ENCODE data around the gene PLLP.
A peak's percentile ranks its signal among the peaks of the same experiment; 100 is the strongest.

The PLLP gene

DNA sequence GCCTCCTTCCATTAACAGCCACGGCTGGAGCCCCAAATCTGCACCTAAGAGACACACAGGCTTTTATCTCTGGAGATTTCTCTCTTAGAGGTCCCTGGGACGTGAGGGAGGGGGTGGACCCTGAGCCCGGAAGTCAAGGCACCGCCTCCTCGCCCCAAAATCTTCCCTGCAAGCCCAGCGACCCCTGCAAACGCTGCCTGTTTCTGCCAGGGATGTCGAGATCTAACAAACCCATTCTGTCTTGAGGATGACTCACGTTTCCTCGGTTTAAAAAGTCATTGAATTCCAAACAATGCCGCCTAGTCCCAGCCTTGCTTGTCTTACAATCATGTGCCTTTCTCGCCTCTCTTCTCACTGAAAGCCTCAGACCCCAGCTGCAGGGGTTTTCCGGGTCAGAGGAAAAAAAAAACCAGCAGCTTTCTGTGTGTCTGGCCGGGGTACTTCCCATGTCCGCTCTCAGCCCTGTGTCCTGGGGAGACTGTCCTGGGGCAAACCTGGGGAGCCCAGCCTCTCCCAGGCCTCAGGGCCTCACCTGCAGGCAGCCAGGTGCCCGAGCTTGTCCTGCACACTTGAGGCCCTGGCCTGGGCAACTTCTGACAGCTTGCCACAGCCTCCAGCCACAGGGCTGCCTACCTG is 24.1 kb downstream of the PLLP start:
- H3K4me3 ChIP-seq (ENCODE audit: low read depth, low read length) = peak overlapping the region; percentile 26
- peak overlapping the region; percentile 47 for H3K27ac ChIP-seq
- TF ChIP-seq, protein P1, sequence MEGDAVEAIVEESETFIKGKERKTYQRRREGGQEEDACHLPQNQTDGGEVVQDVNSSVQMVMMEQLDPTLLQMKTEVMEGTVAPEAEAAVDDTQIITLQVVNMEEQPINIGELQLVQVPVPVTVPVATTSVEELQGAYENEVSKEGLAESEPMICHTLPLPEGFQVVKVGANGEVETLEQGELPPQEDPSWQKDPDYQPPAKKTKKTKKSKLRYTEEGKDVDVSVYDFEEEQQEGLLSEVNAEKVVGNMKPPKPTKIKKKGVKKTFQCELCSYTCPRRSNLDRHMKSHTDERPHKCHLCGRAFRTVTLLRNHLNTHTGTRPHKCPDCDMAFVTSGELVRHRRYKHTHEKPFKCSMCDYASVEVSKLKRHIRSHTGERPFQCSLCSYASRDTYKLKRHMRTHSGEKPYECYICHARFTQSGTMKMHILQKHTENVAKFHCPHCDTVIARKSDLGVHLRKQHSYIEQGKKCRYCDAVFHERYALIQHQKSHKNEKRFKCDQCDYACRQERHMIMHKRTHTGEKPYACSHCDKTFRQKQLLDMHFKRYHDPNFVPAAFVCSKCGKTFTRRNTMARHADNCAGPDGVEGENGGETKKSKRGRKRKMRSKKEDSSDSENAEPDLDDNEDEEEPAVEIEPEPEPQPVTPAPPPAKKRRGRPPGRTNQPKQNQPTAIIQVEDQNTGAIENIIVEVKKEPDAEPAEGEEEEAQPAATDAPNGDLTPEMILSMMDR (IDR thresholded peaks at IDR 0.05; ENCODE audit: low read depth, low read length, missing control alignments) = no peak
- in situ Hi-C loops (cut with HindIII; ENCODE audit: low pct_ligation_motif_present, low sequenced_read_pairs) = no loop called here
- no peaks in the 10 kb centered on the region for H3K36me3 ChIP-seq (replicated peaks)
- DNase-seq = peak; percentile 66
- no peaks in the 10 kb centered on the region for H3K27me3 ChIP-seq (replicated peaks)

DNA sequence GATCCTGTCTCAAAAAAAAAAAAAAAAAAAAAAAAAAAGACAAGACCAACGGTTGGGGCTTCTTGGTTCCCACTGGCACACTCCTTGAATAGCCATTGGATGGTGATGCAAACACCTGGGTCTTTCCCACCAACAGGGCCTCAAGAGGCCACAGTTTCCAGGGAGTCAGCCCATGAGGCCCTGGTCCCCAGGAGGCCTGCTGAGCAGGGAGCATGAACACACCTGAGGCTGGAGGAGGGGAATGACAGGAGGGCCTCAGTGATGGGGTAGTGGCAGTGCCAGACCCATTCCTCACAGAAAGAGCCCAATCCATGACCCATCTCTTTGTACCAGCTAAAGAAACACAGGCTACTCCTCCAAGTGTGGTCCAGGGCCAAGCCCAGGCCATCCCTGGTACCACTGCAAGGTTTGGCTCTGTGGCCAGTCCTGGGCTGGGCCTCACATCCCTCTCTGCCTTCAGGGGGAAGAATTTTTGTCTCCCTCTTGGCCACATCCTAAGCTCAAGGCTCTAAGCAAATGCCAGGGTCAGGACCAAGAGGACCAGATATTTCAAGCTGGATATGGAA is 25.5 kb downstream of the PLLP start:
- H3K27me3 ChIP-seq (replicated peaks) = no peaks in the 10 kb centered on the region
- TF ChIP-seq, protein P1 (IDR thresholded peaks at IDR 0.05; ENCODE audit: low read depth, low read length, missing control alignments) = no peak
- H3K4me3 ChIP-seq (ENCODE audit: low read depth, low read length) = no peak overlapping the region
- no peak overlapping the region for H3K27ac ChIP-seq
- no peak for DNase-seq
- peaks cover 6% of the 10 kb centered on the region for H3K36me3 ChIP-seq (replicated peaks)
- in situ Hi-C loops (cut with HindIII; ENCODE audit: low pct_ligation_motif_present, low sequenced_read_pairs) = no loop called here

DNA sequence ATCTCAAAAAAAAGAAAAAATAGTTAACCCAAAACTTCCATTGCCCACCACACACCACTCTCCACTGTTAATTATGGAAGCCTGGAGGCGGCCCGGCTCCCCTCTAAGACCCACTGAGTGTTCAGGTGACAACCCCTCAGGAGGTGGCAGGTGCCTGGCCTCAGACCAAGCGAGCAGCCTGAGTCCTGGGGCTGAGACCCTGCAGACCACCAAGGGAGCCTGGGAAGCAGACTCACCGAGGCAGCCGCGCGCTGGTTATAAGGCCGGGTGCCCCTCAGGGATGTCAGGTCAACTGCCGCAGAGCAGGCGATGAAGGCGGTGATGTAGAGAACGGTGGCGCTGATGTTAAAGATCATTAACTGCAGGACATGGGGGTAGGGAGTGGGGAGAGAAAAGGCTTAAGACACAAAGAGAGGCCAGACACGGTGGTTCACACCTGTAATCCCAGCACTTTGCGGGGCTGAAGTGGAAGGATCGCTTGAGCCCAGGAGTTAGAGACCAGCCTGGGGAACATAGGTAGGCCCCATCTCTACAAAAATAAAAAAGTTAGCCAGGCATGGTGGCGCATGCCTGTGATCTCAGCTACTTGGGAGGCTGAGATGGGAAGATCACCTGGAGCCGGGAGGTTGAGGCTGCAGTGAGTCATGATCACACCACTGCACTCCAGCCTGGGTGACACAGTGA is 26.1 kb downstream of the PLLP start:
- in situ Hi-C loops (cut with HindIII; ENCODE audit: low pct_ligation_motif_present, low sequenced_read_pairs) = no loop called here
- Histone ChIP-seq H3K27me3 (replicated peaks) (no peaks in the 10 kb centered on the region), H3K36me3 (replicated peaks) (peaks cover 6% of the 10 kb centered on the region), H3K4me3 (ENCODE audit: low read depth, low read length) (no peak overlapping the region), H3K27ac (no peak overlapping the region)
- TF ChIP-seq, protein P1 (IDR thresholded peaks at IDR 0.05; ENCODE audit: low read depth, low read length, missing control alignments) = no peak
- DNase-seq = no peak

DNA sequence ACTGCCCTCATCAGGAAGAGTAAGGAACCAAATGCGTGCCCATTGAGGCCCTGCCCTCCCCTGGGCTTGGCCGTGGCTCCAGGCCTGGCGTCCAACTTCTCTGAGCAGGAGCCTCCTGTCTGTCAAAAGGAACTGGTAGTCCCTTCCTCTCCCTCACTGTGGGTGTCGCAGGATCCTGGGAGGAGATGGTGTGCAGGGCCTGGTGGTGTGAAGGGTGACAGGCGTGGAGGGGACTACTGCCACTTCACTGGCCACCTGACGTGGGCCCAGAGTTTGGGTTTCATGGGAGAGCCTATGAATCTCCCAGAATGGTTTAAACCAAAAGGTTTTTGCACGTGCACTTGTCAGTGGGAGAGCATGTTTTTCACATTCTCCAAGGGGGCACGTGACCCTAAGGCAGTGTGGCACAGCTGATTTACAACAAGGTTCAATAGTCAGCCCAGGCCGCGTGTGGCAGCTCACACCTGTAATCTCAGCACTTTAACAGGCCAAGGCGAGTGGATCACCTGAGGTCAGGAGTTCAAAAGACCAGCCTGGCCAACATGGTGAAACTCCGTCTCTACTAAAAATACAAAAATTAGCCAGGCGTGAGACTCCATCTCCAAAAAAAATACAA is 26.9 kb downstream of the PLLP start:
- DNase-seq = no peak
- no peaks in the 10 kb centered on the region for H3K27me3 ChIP-seq (replicated peaks)
- TF ChIP-seq, protein P1 (IDR thresholded peaks at IDR 0.05; ENCODE audit: low read depth, low read length, missing control alignments) = no peak
- no peak overlapping the region for H3K4me3 ChIP-seq (ENCODE audit: low read depth, low read length)
- peaks cover 7% of the 10 kb centered on the region for H3K36me3 ChIP-seq (replicated peaks)
- H3K27ac ChIP-seq = no peak overlapping the region
- in situ Hi-C loops (cut with HindIII; ENCODE audit: low pct_ligation_motif_present, low sequenced_read_pairs) = no loop called here

DNA sequence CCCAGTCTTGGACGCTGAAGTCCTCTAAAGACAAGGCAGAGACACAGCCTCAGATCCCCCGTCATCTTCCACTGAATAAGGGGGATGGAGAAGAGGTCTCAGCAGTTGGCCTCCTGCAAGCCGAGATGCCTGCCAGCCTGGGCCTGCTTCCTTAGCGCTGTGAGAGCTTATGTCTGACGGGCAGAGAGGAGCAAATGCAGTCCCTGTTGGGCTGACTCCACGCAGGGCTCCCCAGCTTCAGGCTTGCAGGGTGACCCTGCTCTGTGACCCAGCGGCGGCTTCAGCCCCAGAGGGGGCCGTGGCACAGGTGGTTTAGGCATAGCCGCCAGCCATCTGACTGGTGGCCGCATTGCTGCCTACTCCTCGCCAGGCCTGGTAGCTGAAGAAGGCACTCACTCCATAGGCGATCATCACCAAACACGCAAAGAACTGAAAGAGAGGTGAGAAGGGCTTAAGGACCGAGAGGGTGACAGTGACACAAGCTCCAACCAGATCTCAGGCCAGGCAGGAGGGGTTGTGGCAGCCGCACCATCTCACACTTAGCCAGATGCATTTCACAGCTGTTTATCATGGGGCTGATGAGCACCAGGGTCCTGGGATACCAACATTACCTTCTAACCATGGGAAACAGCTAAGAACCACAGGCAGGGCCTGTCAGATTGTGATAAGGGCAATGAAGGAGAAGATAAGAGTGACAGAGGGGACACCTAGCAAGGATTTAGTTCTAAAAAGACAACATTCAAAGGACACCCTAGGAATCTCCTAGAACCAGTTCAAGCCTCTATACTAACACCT is 27.7 kb downstream of the PLLP start:
- Histone ChIP-seq H3K27ac (no peak overlapping the region), H3K36me3 (replicated peaks) (peaks cover 15% of the 10 kb centered on the region), H3K4me3 (ENCODE audit: low read depth, low read length) (no peak overlapping the region), H3K27me3 (replicated peaks) (no peaks in the 10 kb centered on the region)
- TF ChIP-seq, protein P1 (IDR thresholded peaks at IDR 0.05; ENCODE audit: low read depth, low read length, missing control alignments) = no peak
- in situ Hi-C loops (cut with HindIII; ENCODE audit: low pct_ligation_motif_present, low sequenced_read_pairs) = no loop called here
- no peak for DNase-seq

Measured in brain microvascular endothelial cell (primary cell).